OCI-LY1 (cell line): ENCODE results near the gene CFD.

Source experiments
- H2AFZ ChIP-seq: fragments of 200-600 bp; sonication (generic), shearing (Covaris generic); 2 replicates; pipeline ENCODE4 v1.6.0; 2014; ENCODE audit warnings: antibody characterized with exemption, mild to moderate bottlenecking, low read length
- H3F3A ChIP-seq: fragments of 200-600 bp; sonication (generic), shearing (Covaris generic); 2 replicates; pipeline ENCODE4 v1.6.0; 2014; ENCODE audit warnings: mild to moderate bottlenecking, antibody characterized with exemption, low read length, moderate library complexity; ENCODE audit not compliant: insufficient read depth
- H3K27ac ChIP-seq: fragments of 200-600 bp; sonication (generic); 2 replicates; pipeline ENCODE4 v1.5.1; 2014; ENCODE audit warnings: low read length, mixed run types, mild to moderate bottlenecking, low read depth; ENCODE audit not compliant: poor library complexity, severe bottlenecking
- H3K27me3 ChIP-seq: fragments of 200-600 bp; sonication (generic); 2 replicates; pipeline ENCODE4 v1.6.0; 2014; ENCODE audit warnings: antibody characterized with exemption, mild to moderate bottlenecking, low read length, moderate library complexity; ENCODE audit not compliant: insufficient read depth
- H3K36me3 ChIP-seq: fragments of 200-600 bp; sonication (generic); 2 replicates; pipeline ENCODE4 v1.6.1; 2014; ENCODE audit warnings: mild to moderate bottlenecking, antibody characterized with exemption, low read length, moderate library complexity, mixed read lengths; ENCODE audit not compliant: insufficient read depth
- H3K4me1 ChIP-seq: fragments of 200-600 bp; sonication (generic); 2 replicates; pipeline ENCODE4 v1.5.1; 2014; ENCODE audit warnings: mild to moderate bottlenecking, low read length, moderate library complexity; ENCODE audit not compliant: insufficient read depth, severe bottlenecking
- H3K4me2 ChIP-seq: fragments of 200-600 bp; sonication (generic), shearing (Covaris generic); 2 replicates; pipeline ENCODE4 v1.6.1; 2014; ENCODE audit warnings: low read length
- H3K4me3 ChIP-seq: fragments of 200-600 bp; sonication (generic); 2 replicates; pipeline ENCODE4 v1.5.1; 2014; ENCODE audit warnings: low read length, low read depth, mild to moderate bottlenecking, mixed read lengths; ENCODE audit not compliant: poor library complexity, severe bottlenecking
- H3K79me2 ChIP-seq: fragments of 200-600 bp; shearing (Covaris generic); 2 replicates; pipeline ENCODE4 v1.6.1; 2016; ENCODE audit warnings: mixed run types, low read length, mixed read lengths; ENCODE audit not compliant: insufficient read depth
- H3K9ac ChIP-seq: fragments of 200-600 bp; sonication (generic), shearing (Covaris generic); 2 replicates; pipeline ENCODE4 v1.6.1; 2014; ENCODE audit warnings: mild to moderate bottlenecking, low read length, mixed read lengths
- H3K9me2 ChIP-seq: fragments of 200-600 bp; sonication (generic), shearing (Covaris generic); 2 replicates; pipeline ENCODE4 v1.6.1; 2014; ENCODE audit warnings: low read depth, mild to moderate bottlenecking, low read length, mixed read lengths
- H3K9me3 ChIP-seq: fragments of 200-600 bp; shearing (Covaris generic); 2 replicates; pipeline ENCODE4 v1.6.1; 2014; ENCODE audit warnings: low read length, mixed read lengths
- H4K20me1 ChIP-seq: fragments of 200-600 bp; sonication (generic), shearing (Covaris generic); 2 replicates; pipeline ENCODE4 v1.6.0; 2016; ENCODE audit warnings: mild to moderate bottlenecking, low read length; ENCODE audit not compliant: insufficient read depth
- EZH2 ChIP-seq: fragments of 200-600 bp; sonication (generic), shearing (Covaris generic); IDR thresholded peaks from 2 replicates; pipeline ENCODE4 v1.8.0; 2017; ENCODE audit warnings: borderline replicate concordance, mixed run types, mild to moderate bottlenecking, antibody characterized with exemption, low read length, moderate library complexity, mixed read lengths
- TF ChIP-seq, protein P1 (sequence below): fragments of 200-600 bp; sonication (generic), shearing (Covaris generic); IDR thresholded peaks from 2 replicates; pipeline ENCODE4 v1.5.1; 2017; ENCODE audit warnings: mild to moderate bottlenecking, antibody characterized with exemption, low read length, moderate library complexity, mixed read lengths

CFD gene

GRCh38 chr19:868458-869244, 9.2 kb downstream of the CFD start:
- H3K9me2 ChIP-seq, result no peaks in the 10 kb centered on the region
- no peak overlapping the region for H2AFZ ChIP-seq
- no peaks in the 10 kb centered on the region for H3F3A ChIP-seq
- H3K27ac ChIP-seq, result no peak overlapping the region
- no peak overlapping the region for H3K4me2 ChIP-seq
- no peak for TF ChIP-seq EZH2
- TF ChIP-seq, protein P1, sequence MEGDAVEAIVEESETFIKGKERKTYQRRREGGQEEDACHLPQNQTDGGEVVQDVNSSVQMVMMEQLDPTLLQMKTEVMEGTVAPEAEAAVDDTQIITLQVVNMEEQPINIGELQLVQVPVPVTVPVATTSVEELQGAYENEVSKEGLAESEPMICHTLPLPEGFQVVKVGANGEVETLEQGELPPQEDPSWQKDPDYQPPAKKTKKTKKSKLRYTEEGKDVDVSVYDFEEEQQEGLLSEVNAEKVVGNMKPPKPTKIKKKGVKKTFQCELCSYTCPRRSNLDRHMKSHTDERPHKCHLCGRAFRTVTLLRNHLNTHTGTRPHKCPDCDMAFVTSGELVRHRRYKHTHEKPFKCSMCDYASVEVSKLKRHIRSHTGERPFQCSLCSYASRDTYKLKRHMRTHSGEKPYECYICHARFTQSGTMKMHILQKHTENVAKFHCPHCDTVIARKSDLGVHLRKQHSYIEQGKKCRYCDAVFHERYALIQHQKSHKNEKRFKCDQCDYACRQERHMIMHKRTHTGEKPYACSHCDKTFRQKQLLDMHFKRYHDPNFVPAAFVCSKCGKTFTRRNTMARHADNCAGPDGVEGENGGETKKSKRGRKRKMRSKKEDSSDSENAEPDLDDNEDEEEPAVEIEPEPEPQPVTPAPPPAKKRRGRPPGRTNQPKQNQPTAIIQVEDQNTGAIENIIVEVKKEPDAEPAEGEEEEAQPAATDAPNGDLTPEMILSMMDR, result no peak
- H4K20me1 ChIP-seq, result no peaks in the 10 kb centered on the region
- H3K4me1 ChIP-seq, result peaks cover 16% of the 10 kb centered on the region
- no peaks in the 10 kb centered on the region for H3K27me3 ChIP-seq
- H3K9me3 ChIP-seq, result no peaks in the 10 kb centered on the region
- H3K79me2 ChIP-seq, result no peaks in the 10 kb centered on the region
- H3K4me3 ChIP-seq, result no peak overlapping the region
- H3K36me3 ChIP-seq, result peaks cover 26% of the 10 kb centered on the region
- no peak overlapping the region for H3K9ac ChIP-seq

- Histone ChIP-seq H2AFZ (no peak overlapping the region), H3K4me1 (peaks cover 17% of the 10 kb centered on the region), H3K4me3 (no peak overlapping the region), H3K36me3 (peaks cover 26% of the 10 kb centered on the region), H4K20me1 (no peaks in the 10 kb centered on the region), H3F3A (no peaks in the 10 kb centered on the region), H3K27ac (no peak overlapping the region), H3K9me3 (no peaks in the 10 kb centered on the region), H3K27me3 (no peaks in the 10 kb centered on the region), H3K9me2 (no peaks in the 10 kb centered on the region), H3K79me2 (no peaks in the 10 kb centered on the region), H3K9ac (no peak overlapping the region), H3K4me2 (no peak overlapping the region)
- TF ChIP-seq EZH2, result no peak
- TF ChIP-seq, protein P1, result no peak
Measured at GRCh38 chr19:869245-870177, 10.0 kb downstream of the CFD start.

- H3K4me2 ChIP-seq, result no peak overlapping the region
- TF ChIP-seq EZH2, result no peak
- TF ChIP-seq, protein P1, result no peak
Measured at GRCh38 chr19:870314-870713, 10.8 kb downstream of the CFD start.

More at GRCh38 chr19:870314-870713, 10.8 kb downstream of the CFD start:
- Histone ChIP-seq H3K9me3 (no peaks in the 10 kb centered on the region), H3K9me2 (no peaks in the 10 kb centered on the region), H3K27ac (no peak overlapping the region), H3F3A (no peaks in the 10 kb centered on the region), H4K20me1 (no peaks in the 10 kb centered on the region), H3K4me1 (peaks cover 17% of the 10 kb centered on the region), H3K36me3 (peaks cover 26% of the 10 kb centered on the region), H3K9ac (no peak overlapping the region), H2AFZ (no peak overlapping the region), H3K27me3 (no peaks in the 10 kb centered on the region), H3K4me3 (no peak overlapping the region), H3K79me2 (no peaks in the 10 kb centered on the region)
